Parathyroid adenoma (tissue), 2 donors: Measurements from ENCODE around the gene CHD1.

ENCODE experiments used
- H2AFZ ChIP-seq: fragments of 300-600 bp; sonication (generic); one replicate; pipeline ENCODE4 v1.7.0; 2017; ENCODE audit warnings: antibody characterized with exemption, mild to moderate bottlenecking
- H3K27ac ChIP-seq: fragments of 300-600 bp; sonication (generic); one replicate; pipeline ENCODE4 v1.7.0; 2017
- H3K27me3 ChIP-seq: fragments of 300-600 bp; sonication (generic); one replicate; pipeline ENCODE4 v1.7.0; 2017; ENCODE audit warnings: low read length; ENCODE audit not compliant: control insufficient read depth, insufficient read depth
- H3K36me3 ChIP-seq: fragments of 300-600 bp; sonication (generic); one replicate; pipeline ENCODE4 v1.7.0; 2017; ENCODE audit warnings: low read length; ENCODE audit not compliant: control insufficient read depth, insufficient read depth
- H3K4me1 ChIP-seq: fragments of 300-600 bp; sonication (generic); one replicate; pipeline ENCODE4 v1.7.0; 2017; ENCODE audit warnings: control low read depth
- H3K4me2 ChIP-seq: fragments of 300-600 bp; sonication (generic); one replicate; pipeline ENCODE4 v1.7.0; 2017; ENCODE audit warnings: low read length
- H3K4me3 ChIP-seq: fragments of 300-600 bp; sonication (generic); one replicate; pipeline ENCODE4 v1.7.0; 2017; ENCODE audit warnings: low read depth, low read length
- H3K79me2 ChIP-seq: fragments of 300-600 bp; sonication (generic); one replicate; pipeline ENCODE4 v1.7.0; 2017; ENCODE audit warnings: control low read depth
- H3K9ac ChIP-seq: fragments of 300-600 bp; sonication (generic); one replicate; pipeline ENCODE4 v1.7.0; 2017; ENCODE audit warnings: mild to moderate bottlenecking
- H3K9me3 ChIP-seq: fragments of 300-600 bp; sonication (generic); one replicate; pipeline ENCODE4 v1.7.0; 2017; ENCODE audit warnings: low read length; ENCODE audit not compliant: control insufficient read depth
- TF ChIP-seq, protein P1 (sequence below): fragments of 300-600 bp; sonication (generic); IDR thresholded peaks from one replicate; pipeline ENCODE4 v1.7.0; 2017; ENCODE audit warnings: antibody characterized with exemption, mild to moderate bottlenecking
- donor health status: primary hyperparathyroidism.

Gene CHD1

DNA sequence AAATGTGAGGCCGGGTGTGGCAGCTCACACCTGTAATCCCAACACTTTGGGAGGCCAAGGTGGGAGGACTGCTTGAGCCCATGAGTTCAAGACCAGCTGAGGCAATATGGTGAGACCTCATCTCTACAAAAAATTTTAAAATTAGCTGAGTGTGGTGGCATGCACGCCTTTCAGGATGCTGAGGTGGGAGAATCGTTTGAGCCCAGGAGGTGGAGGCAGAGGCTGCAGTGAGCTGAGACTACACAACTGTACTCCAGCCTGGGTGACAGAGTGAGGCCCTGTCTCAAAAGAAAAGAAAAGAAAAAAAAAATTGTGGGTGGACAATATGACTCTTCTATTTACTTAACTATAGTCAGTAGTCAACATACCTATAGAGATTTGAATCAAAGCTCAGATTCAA is 4.8 kb downstream of the CHD1 start:
- no peak overlapping the region for H3K4me2 ChIP-seq
- H3K4me3 ChIP-seq: no peak overlapping the region
- no peak overlapping the region for H3K27ac ChIP-seq
- H3K9ac ChIP-seq: no peak overlapping the region
- H3K36me3 ChIP-seq: no peaks in the 10 kb centered on the region
- no peak overlapping the region for H2AFZ ChIP-seq
- no peaks in the 10 kb centered on the region for H3K9me3 ChIP-seq
- TF ChIP-seq, protein P1, sequence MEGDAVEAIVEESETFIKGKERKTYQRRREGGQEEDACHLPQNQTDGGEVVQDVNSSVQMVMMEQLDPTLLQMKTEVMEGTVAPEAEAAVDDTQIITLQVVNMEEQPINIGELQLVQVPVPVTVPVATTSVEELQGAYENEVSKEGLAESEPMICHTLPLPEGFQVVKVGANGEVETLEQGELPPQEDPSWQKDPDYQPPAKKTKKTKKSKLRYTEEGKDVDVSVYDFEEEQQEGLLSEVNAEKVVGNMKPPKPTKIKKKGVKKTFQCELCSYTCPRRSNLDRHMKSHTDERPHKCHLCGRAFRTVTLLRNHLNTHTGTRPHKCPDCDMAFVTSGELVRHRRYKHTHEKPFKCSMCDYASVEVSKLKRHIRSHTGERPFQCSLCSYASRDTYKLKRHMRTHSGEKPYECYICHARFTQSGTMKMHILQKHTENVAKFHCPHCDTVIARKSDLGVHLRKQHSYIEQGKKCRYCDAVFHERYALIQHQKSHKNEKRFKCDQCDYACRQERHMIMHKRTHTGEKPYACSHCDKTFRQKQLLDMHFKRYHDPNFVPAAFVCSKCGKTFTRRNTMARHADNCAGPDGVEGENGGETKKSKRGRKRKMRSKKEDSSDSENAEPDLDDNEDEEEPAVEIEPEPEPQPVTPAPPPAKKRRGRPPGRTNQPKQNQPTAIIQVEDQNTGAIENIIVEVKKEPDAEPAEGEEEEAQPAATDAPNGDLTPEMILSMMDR: no peak
- peaks cover 48% of the 10 kb centered on the region for H3K79me2 ChIP-seq
- no peaks in the 10 kb centered on the region for H3K27me3 ChIP-seq
- H3K4me1 ChIP-seq: peaks cover 12% of the 10 kb centered on the region

DNA sequence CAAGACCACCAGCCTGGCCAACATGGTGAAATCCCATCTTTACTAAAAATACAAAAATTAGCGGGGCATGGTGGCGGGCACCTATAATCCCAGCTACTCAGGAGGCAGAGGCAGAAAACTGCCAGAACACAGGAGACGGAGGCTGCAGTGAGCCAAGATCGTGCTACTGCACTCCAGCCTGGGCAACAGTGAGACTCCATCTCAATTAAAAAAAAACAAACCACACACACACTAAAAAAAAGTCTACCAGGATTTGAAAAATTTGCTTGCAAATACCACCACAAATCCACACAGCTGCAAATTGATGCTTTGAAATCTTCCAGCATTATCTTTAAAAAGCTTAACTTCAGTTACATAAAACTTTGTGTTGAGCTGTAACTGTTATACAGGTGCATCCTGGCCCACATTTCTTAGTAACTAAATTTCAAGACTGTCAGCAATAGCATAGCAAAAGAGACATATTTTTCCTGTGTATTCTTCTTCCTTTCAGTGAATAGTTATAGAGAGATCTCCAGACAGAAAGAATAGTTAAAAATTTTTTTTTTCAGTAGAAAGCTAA is 6.8 kb downstream of the CHD1 start:
- H2AFZ ChIP-seq: no peak overlapping the region
- H3K27ac ChIP-seq: no peak overlapping the region
- no peak overlapping the region for H3K9ac ChIP-seq
- TF ChIP-seq, protein P1: no peak
- no peaks in the 10 kb centered on the region for H3K27me3 ChIP-seq
- peaks cover 5% of the 10 kb centered on the region for H3K4me1 ChIP-seq
- no peak overlapping the region for H3K4me3 ChIP-seq
- peaks cover 64% of the 10 kb centered on the region for H3K79me2 ChIP-seq
- no peak overlapping the region for H3K4me2 ChIP-seq
- no peaks in the 10 kb centered on the region for H3K9me3 ChIP-seq
- no peaks in the 10 kb centered on the region for H3K36me3 ChIP-seq

DNA sequence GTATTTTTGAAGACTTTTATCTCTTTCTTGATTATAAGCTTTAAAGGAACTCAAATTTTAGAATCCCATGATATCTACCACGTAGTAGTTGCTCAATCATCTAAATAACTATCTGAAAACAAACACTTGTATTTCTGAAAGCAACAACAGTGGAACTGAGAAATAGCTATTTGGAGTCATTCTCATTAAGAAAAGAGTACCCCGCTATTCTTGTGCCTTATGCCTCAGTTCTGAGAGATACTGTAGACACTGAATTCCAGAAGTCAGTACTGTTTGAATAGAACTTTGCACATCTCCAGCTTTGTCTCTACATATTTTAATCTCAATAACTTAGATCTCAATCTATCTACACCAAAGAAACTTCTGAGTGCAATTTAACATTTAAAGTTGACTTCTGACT is 11.4 kb downstream of the CHD1 start:
- Histone ChIP-seq H3K27ac (no peak overlapping the region), H3K36me3 (no peaks in the 10 kb centered on the region), H3K4me1 (no peaks in the 10 kb centered on the region), H3K9me3 (no peaks in the 10 kb centered on the region), H3K4me2 (no peak overlapping the region), H2AFZ (no peak overlapping the region), H3K9ac (no peak overlapping the region), H3K27me3 (no peaks in the 10 kb centered on the region), H3K4me3 (no peak overlapping the region), H3K79me2 (peaks cover 56% of the 10 kb centered on the region)
- TF ChIP-seq, protein P1: no peak

DNA sequence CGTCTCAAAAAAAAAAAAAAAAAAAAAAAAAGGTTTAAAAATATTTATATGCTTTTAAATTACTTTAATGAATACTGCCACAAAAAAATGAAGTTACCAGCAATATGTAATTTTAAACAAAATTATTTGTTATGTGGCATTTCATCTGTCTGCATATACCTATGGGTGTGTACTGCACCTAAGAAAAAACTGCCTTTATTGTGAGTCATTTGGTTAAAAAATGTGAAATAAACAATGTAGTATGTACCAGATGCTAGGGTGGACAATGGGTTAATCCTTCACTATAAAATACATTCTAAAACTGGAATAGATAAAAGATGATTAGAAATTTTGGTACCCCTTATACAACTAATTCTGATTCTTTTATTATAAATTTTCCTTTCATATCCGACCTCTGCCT is 12.3 kb downstream of the CHD1 start:
- no peak overlapping the region for H3K9ac ChIP-seq
- TF ChIP-seq, protein P1: no peak
- peaks cover 50% of the 10 kb centered on the region for H3K79me2 ChIP-seq
- H3K36me3 ChIP-seq: no peaks in the 10 kb centered on the region
- no peak overlapping the region for H3K4me2 ChIP-seq
- no peaks in the 10 kb centered on the region for H3K9me3 ChIP-seq
- H3K4me3 ChIP-seq: no peak overlapping the region
- no peaks in the 10 kb centered on the region for H3K4me1 ChIP-seq
- H3K27ac ChIP-seq: no peak overlapping the region
- H2AFZ ChIP-seq: no peak overlapping the region
- no peaks in the 10 kb centered on the region for H3K27me3 ChIP-seq

DNA sequence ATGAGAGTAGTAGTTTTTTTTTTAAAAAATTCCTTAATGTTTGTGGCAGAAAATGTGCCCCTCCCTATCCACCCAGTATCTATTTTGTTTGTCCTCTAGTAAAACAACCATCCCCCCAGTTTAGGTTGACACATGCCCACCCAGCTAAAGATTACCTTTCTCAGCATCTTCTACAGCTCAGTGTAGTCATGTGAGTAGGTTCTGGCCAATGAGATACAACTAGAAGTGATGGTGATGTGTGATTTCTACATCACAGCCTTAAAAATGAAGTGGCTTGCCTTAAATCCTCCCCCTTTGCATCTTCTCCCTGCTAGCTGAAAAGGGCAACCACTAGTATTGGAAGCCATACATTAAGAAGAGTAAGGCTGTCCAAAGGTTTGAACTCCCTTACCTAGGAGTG is 14.9 kb downstream of the CHD1 start:
- Histone ChIP-seq H3K79me2 (peaks cover 33% of the 10 kb centered on the region), H3K27me3 (no peaks in the 10 kb centered on the region), H3K4me2 (no peak overlapping the region), H3K36me3 (no peaks in the 10 kb centered on the region), H3K27ac (no peak overlapping the region), H3K9me3 (no peaks in the 10 kb centered on the region), H3K4me3 (no peak overlapping the region), H3K4me1 (peaks cover 4% of the 10 kb centered on the region), H2AFZ (no peak overlapping the region), H3K9ac (no peak overlapping the region)
- TF ChIP-seq, protein P1: no peak
